ENCODE data around the gene AHNAK2.

DNA sequence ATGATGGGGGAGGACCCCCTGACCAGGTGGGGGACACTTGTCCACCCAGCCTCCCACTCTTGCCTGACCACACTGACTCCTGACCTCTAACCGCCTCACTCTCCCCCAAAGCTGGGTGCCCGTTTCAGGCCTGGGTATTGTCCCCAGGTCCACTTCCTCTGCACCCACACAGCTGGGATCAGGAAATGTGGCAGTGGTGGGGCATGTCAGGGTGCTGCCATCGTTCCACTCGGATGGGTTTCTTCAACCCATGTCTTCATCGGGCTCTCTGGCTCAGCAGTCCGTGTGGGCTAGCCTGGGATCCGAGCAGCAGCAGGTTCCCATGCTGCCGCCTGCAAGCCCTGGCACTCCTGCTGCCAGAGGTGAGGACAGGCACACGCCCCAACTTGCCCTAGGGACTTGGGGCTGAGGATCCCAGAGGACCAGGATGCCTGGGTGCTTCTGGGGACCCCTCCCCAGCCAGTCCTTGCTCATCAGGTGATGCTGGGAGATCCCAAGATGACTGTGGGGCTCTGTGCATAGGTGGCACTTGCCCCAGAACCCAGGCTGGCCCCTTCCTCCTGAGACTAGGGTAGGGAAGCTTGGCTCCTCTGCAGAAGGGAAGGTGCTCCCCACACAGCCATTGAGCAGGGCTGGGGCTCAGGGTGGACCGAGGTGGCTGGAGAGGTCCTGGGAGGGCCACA lies 4.5 kb upstream of the AHNAK2 start:
- TF ChIP-seq ESRRG (CRISPR knock-in tag; IDR thresholded peaks at IDR 0.05), result no peak
- TF ChIP-seq, protein P1, sequence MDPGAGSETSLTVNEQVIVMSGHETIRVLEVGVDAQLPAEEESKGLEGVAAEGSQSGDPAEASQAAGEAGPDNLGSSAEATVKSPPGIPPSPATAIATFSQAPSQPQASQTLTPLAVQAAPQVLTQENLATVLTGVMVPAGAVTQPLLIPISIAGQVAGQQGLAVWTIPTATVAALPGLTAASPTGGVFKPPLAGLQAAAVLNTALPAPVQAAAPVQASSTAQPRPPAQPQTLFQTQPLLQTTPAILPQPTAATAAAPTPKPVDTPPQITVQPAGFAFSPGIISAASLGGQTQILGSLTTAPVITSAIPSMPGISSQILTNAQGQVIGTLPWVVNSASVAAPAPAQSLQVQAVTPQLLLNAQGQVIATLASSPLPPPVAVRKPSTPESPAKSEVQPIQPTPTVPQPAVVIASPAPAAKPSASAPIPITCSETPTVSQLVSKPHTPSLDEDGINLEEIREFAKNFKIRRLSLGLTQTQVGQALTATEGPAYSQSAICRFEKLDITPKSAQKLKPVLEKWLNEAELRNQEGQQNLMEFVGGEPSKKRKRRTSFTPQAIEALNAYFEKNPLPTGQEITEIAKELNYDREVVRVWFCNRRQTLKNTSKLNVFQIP (CRISPR knock-in tag; IDR thresholded peaks at IDR 0.05; ENCODE audit: borderline replicate concordance, low read depth), result no peak
- TF ChIP-seq RARB (CRISPR knock-in tag; IDR thresholded peaks at IDR 0.05), result no peak
- no peak for TF ChIP-seq ZFP30 (CRISPR knock-in tag; IDR thresholded peaks at IDR 0.05)
- TF ChIP-seq, protein P2, sequence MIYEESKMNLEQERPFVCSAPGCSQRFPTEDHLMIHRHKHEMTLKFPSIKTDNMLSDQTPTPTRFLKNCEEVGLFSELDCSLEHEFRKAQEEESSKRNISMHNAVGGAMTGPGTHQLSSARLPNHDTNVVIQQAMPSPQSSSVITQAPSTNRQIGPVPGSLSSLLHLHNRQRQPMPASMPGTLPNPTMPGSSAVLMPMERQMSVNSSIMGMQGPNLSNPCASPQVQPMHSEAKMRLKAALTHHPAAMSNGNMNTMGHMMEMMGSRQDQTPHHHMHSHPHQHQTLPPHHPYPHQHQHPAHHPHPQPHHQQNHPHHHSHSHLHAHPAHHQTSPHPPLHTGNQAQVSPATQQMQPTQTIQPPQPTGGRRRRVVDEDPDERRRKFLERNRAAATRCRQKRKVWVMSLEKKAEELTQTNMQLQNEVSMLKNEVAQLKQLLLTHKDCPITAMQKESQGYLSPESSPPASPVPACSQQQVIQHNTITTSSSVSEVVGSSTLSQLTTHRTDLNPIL (CRISPR knock-in tag; IDR thresholded peaks at IDR 0.05; ENCODE audit: low read depth), result no peak
- TF ChIP-seq ZNF8 (CRISPR knock-in tag; IDR thresholded peaks at IDR 0.05), result no peak

Measured in SK-N-SH treated with all-trans-retinoic acid at 6 μM for 48 hours (cell line).